NB4 (cell line): ENCODE measurements around the gene CAAP1.
"Not testable (repeated sequence)": the region's sequence is repeated elsewhere in the genome, so short reads cannot be mapped to it uniquely, and the experiment has no call there.

Source experiments
- DNase-seq: peaks from one replicate; pipeline ENCODE4 v3.0.0; 2010; ENCODE audit warnings: low read depth
- H3K4me3 ChIP-seq: one replicate; pipeline ENCODE4 v1.5.1; 2011; ENCODE audit warnings: mild to moderate bottlenecking, low read depth, low read length, moderate library complexity
- CTCF ChIP-seq: IDR thresholded peaks from one replicate; pipeline ENCODE4 v1.5.1; 2012; ENCODE audit warnings: low read depth, low read length
- MAX ChIP-seq: IDR thresholded peaks from 2 replicates; pipeline ENCODE4 v1.6.1; 2011; ENCODE audit warnings: low read depth, low read length
- MYC ChIP-seq: IDR thresholded peaks from 2 replicates; pipeline ENCODE4 v1.6.1; 2011; ENCODE audit warnings: low read depth, low read length
- POLR2A ChIP-seq: IDR thresholded peaks from 2 replicates; pipeline ENCODE4 v1.6.1; 2011; ENCODE audit warnings: mild to moderate bottlenecking; ENCODE audit not compliant: insufficient read length; ENCODE audit errors: extremely low read depth

Gene CAAP1

GRCh38 chr9:26880262-26880661 lies 12.3 kb downstream of the CAAP1 start:
- TF ChIP-seq CTCF (no peak), MYC (no peak), POLR2A (no peak), MAX (no peak)
- no peak overlapping the region for H3K4me3 ChIP-seq
- no peak for DNase-seq

GRCh38 chr9:26875155-26875554 lies 17.4 kb downstream of the CAAP1 start:
- not testable (repeated sequence) for DNase-seq, H3K4me3 ChIP-seq

- TF ChIP-seq MYC: no peak
- no peak for TF ChIP-seq MAX
- no peak for TF ChIP-seq POLR2A
- TF ChIP-seq CTCF: no peak
- no peak for DNase-seq
- no peak overlapping the region for H3K4me3 ChIP-seq
Observed at GRCh38 chr9:26870292-26870691, 22.3 kb downstream of the CAAP1 start.

- TF ChIP-seq POLR2A: no peak
- TF ChIP-seq MAX: no peak
- TF ChIP-seq CTCF: no peak
- TF ChIP-seq MYC: no peak
- DNase-seq: no peak
- no peak overlapping the region for H3K4me3 ChIP-seq
Observed at GRCh38 chr9:26863074-26863473, 29.5 kb downstream of the CAAP1 start.

GRCh38 chr9:26856413-26857032 lies 36.1 kb downstream of the CAAP1 start:
- peak; percentile 34 for TF ChIP-seq CTCF
- no peak for TF ChIP-seq POLR2A
- TF ChIP-seq MAX: no peak
- no peak overlapping the region for H3K4me3 ChIP-seq
- peak; percentile 50 for DNase-seq

- no peak for DNase-seq
- H3K4me3 ChIP-seq: no peak overlapping the region
- TF ChIP-seq MYC (no peak), CTCF (no peak), MAX (no peak), POLR2A (no peak)
Observed at GRCh38 chr9:26850995-26851394, 41.6 kb downstream of the CAAP1 start.
